Tibial nerve (tissue), 4 donors: ENCODE results near the gene MAP7D1.

Experiments used
- CTCF ChIP-seq, 5 experiments: fragments of 200-600 bp in 3 of 5; fragments of 450-650 bp in 2 of 5; sonication (generic) in 3 of 5; IDR thresholded peaks; one replicate each; pipeline ENCODE4 v1.5.1; 2016 to 2019; ENCODE audit warnings: antibody characterized with exemption in 5 of 5, mild to moderate bottlenecking in 3 of 5, moderate library complexity in 2 of 5
- EP300 ChIP-seq, 2 donors: sonication (generic); formaldehyde crosslinking; IDR thresholded peaks; one replicate each; pipeline ENCODE4 v1.6.1; 2017; ENCODE audit warnings: antibody characterized with exemption in 2 of 2, mild to moderate bottlenecking in 1 of 2
- POLR2A ChIP-seq, 2 donors: fragments of 450-650 bp; IDR thresholded peaks; one replicate each; pipeline ENCODE4 v1.6.1; 2017; ENCODE audit warnings: antibody characterized with exemption in 2 of 2, mild to moderate bottlenecking in 2 of 2, moderate library complexity in 2 of 2

- TF ChIP-seq CTCF (IDR thresholded peaks at IDR 0.05) = no peak
- TF ChIP-seq EP300 (IDR thresholded peaks at IDR 0.05) = peak in 1 of 2 donors; percentile 7
- no peak for TF ChIP-seq POLR2A (IDR thresholded peaks at IDR 0.05)
These were observed 40.7 kb upstream of the MAP7D1 start for GRCh38 chr1:36115200-36115669.
